Ascending aorta (tissue), 2 donors: ENCODE data around the gene GUCA2A. TPM values are rescaled to one million over a fixed set of nuclear protein-coding genes. Genes with fewer than 3 reads are reported as not detected.

ENCODE experiments used
- DNase-seq, 2 donors: peaks; one replicate each; pipeline ENCODE4 v3.0.0-alpha.2; 2019; ENCODE audit warnings: low spot score in 2 of 2
- H3K27ac ChIP-seq, 2 donors: fragments of 200-600 bp; sonication (generic); one replicate each; pipeline ENCODE4 v1.5.1; 2016 to 2017; ENCODE audit warnings: mild to moderate bottlenecking in 1 of 2
- H3K27me3 ChIP-seq: fragments of 200-600 bp; sonication (generic); one replicate; pipeline ENCODE4 v1.5.1; 2017
- H3K36me3 ChIP-seq, 2 donors: fragments of 200-600 bp; sonication (generic); one replicate each; pipeline ENCODE4 v1.5.1; 2016
- H3K4me1 ChIP-seq, 2 donors: fragments of 200-600 bp; sonication (generic); one replicate each; pipeline ENCODE4 v1.5.1; 2016 to 2017; ENCODE audit warnings: mild to moderate bottlenecking in 1 of 2
- H3K4me3 ChIP-seq, 2 donors: fragments of 200-600 bp; sonication (generic); one replicate each; pipeline ENCODE4 v1.5.1; 2016 to 2017; ENCODE audit warnings: mild to moderate bottlenecking in 1 of 2
- H3K9me3 ChIP-seq, 2 donors: fragments of 200-600 bp; sonication (generic); one replicate each; pipeline ENCODE4 v1.5.1; 2016
- intact Hi-C: fragments of 100-400 bp; cut with DNase I; formaldehyde crosslinking; loops from one replicate; pipeline ENCODE4 v1.15.1; 2023
- total RNA-seq: library from RNA; depleted of rRNA; stranded (reverse); fragments of >200 nt; gene quantifications from one replicate; pipeline ENCODE4 v1.1.0, GENCODE V29; 2016
- TF ChIP-seq, protein P1 (sequence below), 3 experiments: fragments of 200-600 bp in 2 of 3; fragments of 450-650 bp in 1 of 3; sonication (generic) in 2 of 3; IDR thresholded peaks; one replicate each; pipeline ENCODE4 v1.5.1; 2016 to 2019; ENCODE audit warnings: antibody characterized with exemption in 3 of 3, mild to moderate bottlenecking in 1 of 3, moderate library complexity in 1 of 3

The GUCA2A gene
- total RNA-seq, 1 donor from 2014 or later, result not detected

DNA sequence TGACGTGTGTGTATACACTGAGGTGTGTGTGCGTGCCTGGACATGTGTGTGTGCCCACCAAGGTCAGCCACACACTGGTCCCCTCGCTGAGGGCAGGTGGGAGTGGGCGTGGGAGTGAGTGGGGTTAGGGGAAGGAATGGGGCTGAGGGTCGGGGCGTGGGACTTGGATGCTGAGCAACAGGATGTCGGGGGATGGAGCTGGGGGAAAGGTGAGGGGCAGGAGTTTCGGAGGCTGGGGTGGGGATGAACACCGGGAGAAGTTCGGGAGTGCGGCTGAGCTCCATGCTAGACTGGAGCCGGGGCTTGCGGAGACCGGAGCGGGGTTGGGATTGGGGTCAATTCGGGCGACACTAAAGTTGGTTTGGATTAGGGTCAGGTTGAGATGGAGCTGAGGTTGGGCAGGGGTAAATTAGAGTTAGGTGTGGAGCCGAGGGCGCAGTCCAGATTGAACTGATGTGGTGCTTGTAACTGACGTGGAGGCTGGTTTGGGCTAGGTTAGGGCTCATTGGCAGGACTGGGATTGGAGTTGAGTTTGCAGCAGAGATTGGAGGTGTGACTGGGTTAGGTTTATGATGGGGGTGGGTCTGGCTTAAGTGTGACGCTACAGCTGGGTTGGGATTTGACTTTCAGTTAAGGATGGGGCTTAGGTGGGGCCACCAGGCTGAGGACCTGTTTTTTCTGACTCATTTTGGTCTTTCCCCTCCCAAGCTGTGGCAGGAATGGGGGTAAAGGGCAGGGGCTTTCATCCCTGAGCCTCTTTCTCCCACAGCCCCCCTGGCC lies 3.3 kb upstream of the GUCA2A start:
- H3K27ac ChIP-seq, result no peak overlapping the region
- H3K27me3 ChIP-seq, result no peaks in the 10 kb centered on the region
- H3K4me1 ChIP-seq, result peaks cover 0 to 1% of the 10 kb centered on the region in 2 donors
- H3K36me3 ChIP-seq, result no peaks in the 10 kb centered on the region
- H3K9me3 ChIP-seq, result no peaks in the 10 kb centered on the region
- TF ChIP-seq, protein P1, sequence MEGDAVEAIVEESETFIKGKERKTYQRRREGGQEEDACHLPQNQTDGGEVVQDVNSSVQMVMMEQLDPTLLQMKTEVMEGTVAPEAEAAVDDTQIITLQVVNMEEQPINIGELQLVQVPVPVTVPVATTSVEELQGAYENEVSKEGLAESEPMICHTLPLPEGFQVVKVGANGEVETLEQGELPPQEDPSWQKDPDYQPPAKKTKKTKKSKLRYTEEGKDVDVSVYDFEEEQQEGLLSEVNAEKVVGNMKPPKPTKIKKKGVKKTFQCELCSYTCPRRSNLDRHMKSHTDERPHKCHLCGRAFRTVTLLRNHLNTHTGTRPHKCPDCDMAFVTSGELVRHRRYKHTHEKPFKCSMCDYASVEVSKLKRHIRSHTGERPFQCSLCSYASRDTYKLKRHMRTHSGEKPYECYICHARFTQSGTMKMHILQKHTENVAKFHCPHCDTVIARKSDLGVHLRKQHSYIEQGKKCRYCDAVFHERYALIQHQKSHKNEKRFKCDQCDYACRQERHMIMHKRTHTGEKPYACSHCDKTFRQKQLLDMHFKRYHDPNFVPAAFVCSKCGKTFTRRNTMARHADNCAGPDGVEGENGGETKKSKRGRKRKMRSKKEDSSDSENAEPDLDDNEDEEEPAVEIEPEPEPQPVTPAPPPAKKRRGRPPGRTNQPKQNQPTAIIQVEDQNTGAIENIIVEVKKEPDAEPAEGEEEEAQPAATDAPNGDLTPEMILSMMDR (IDR thresholded peaks at IDR 0.05), result no peak
- no peak overlapping the region for H3K4me3 ChIP-seq
- intact Hi-C loops, result no loop called here
- DNase-seq, result no peak

DNA sequence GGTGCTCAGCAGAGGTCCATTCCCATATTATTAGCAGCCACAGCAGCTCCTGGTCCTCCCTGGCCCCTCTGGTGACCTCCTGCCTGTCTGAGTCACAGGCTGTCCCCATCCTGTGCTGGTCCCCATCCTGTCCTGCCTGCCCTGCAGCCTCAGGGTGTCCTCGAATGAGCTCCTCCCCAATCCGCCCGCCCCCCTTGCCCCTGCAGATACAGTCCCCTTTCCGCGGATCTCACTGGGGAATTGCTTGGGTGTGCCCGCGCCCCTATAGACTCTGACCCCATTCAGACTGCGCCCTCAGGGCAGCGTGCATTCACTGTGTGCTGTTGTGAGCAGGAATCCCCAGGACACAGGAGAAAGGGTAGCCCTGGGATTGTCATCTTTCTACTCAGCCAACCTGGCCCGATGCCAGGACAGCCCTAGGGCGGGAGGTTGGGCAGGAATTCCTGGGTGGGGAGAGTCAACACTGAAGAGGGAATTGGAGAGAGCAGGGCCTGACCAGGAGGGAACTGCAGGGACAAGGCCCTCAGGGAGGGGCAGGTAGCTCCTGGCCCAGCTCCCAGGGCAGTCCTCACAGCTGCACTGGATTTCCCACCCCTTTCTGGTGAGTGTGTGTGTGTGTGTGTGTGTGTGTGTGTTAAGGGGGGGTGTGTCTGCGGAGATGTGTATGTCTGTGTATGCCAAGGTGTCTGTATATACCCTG lies 1.1 kb upstream of the GUCA2A start:
- H3K27me3 ChIP-seq, result no peaks in the 10 kb centered on the region
- H3K36me3 ChIP-seq, result no peaks in the 10 kb centered on the region
- intact Hi-C loops, result no loop called here
- H3K27ac ChIP-seq, result no peak overlapping the region
- no peaks in the 10 kb centered on the region for H3K4me1 ChIP-seq
- H3K9me3 ChIP-seq, result no peaks in the 10 kb centered on the region
- no peak overlapping the region for H3K4me3 ChIP-seq
- DNase-seq, result no peak
- TF ChIP-seq, protein P1 (IDR thresholded peaks at IDR 0.05), result no peak

DNA sequence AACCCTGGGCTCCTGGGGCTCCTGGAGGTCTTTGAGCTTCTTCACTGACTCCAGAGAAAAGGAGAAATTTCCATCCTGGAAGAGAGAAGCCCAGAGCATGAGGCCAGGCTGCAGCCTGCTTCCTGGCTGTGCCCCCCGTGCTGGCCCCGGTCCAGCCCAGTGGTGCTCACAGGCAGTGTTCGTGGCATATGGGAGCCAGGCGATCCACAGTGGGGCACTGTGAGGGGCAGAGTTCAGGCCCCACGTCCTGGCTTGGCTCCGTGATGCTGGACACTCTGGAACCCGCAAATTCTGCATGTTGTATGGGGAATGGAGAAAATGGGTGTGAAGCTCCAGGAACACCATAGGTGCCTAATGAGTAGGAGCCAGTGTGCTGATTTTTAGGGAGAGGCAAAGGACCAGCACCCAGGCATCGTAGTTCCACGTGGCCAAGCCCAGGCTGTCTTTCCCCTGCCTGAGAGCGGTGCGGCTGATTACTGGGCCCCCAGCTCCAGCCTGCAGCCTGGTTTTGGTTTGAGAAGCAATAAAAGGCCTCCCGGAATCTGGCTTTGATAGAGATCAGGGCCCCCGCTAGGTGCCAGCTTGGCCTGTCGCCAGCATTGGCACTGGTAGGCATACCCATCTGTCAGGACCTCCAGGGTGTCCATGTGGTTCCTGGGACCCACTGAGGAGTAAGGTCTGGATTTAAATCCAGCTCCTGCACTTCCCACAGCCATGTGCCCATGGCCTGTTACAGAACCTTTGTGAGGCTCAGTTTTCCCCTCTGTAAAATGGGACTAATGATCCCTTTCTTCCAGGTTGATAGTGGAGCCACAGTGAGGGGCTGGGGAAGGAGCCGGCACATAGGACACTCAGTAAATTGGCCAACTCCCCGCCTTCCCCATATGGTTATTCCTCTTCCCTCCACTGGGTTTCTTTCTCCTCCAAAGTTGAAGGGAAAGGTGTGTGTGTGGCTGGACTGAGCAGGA lies 725 bp downstream of the GUCA2A start:
- Histone ChIP-seq H3K27me3 (no peaks in the 10 kb centered on the region), H3K9me3 (no peaks in the 10 kb centered on the region), H3K27ac (no peak overlapping the region), H3K4me3 (no peak overlapping the region), H3K36me3 (no peaks in the 10 kb centered on the region), H3K4me1 (no peaks in the 10 kb centered on the region)
- DNase-seq, result no peak
- TF ChIP-seq, protein P1 (IDR thresholded peaks at IDR 0.05), result no peak
- intact Hi-C loops, result no loop called here

DNA sequence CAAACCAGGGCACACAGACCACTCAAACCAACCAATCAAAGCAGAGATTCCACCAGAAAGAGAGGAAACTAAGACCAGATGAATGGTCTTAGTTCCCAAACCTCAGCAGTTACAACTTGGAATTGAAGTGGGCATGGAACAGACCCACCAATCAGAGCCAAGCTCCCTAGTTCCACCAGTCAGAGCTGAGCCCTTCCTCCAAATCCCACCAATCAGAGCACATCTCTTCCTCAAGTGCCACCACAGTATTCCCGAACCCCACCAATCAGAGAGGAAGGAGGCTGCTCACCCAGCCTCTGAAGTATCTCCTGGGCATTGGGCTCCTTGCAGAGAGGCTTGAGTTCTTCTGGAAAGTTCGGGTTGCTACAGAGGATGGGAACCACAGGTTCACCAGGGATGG lies 1.4 kb downstream of the GUCA2A start:
- Histone ChIP-seq H3K4me3 (no peak overlapping the region), H3K27ac (no peak overlapping the region), H3K36me3 (no peaks in the 10 kb centered on the region), H3K27me3 (no peaks in the 10 kb centered on the region), H3K9me3 (no peaks in the 10 kb centered on the region), H3K4me1 (no peaks in the 10 kb centered on the region)
- TF ChIP-seq, protein P1 (IDR thresholded peaks at IDR 0.05), result no peak
- DNase-seq, result no peak
- intact Hi-C loops, result no loop called here

DNA sequence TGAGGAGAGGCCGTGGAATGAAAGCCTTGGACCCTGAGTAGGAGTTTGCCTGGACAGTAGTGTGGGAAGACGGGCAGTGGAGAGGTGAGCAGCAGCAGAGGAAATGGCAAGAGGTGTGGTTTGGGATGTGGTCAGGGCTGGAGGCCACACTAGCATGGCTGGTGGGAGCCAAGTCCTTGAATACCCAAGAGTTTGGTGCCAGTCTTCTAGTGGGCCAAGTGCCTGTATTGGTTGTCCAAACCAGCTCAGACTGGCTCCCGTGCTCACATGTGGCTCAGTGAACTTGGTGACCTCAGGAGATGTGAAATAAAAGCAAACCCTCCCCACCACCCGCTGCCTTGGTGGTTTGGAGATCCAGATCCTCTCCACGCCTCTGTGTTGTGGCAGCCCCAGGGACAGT lies 2.4 kb downstream of the GUCA2A start:
- Histone ChIP-seq H3K27ac (no peak overlapping the region), H3K4me3 (no peak overlapping the region), H3K27me3 (no peaks in the 10 kb centered on the region), H3K9me3 (no peaks in the 10 kb centered on the region), H3K36me3 (no peaks in the 10 kb centered on the region), H3K4me1 (no peaks in the 10 kb centered on the region)
- DNase-seq, result no peak
- intact Hi-C loops, result no loop called here
- TF ChIP-seq, protein P1 (IDR thresholded peaks at IDR 0.05), result no peak
